K562 (cell line): ENCODE measurements around the gene ECSIT. TPM values are rescaled to one million over a fixed set of nuclear protein-coding genes. Genes with fewer than 3 reads are reported as not detected.

ENCODE experiments used
- ATAC-seq: fragments of 200-7000 bp; cut with Tn5 transposase; 3 replicates; pipeline ENCODE4 v1.9.1; 2020; ENCODE audit warnings: moderate library complexity
- BruUV-seq: library from RNA; stranded (reverse); fragments of 400-500 nt; replicated peaks from 2 replicates; lab custom pipeline; 2021; lab: Mats Ljungman, UMichigan
- CTCF ChIA-PET: fragments of 300-600 bp; formaldehyde crosslinking; extraction: SDS; loops from one replicate; lab custom pipeline; 2021; ENCODE audit warnings: low intra/inter-chr PET ratio; lab: Yijun Ruan, JAX
- POLR2A ChIA-PET: fragments of 300-600, 350-650 bp; sonication (Branson Sonifier 250); formaldehyde crosslinking; extraction: SDS; loops from one replicate; lab custom pipeline; 2021; ENCODE audit warnings: antibody characterized with exemption, inconsistent platforms; lab: Yijun Ruan, JAX
- DNase-seq, 4 experiments: peaks; one replicate each; pipeline versions ENCODE4 v3.0.0 to v3.0.0-alpha.2; 2011 to 2018; ENCODE audit warnings: low spot score in 3 of 4, mixed read lengths in 3 of 4; ENCODE audit errors: extremely low read depth in 1 of 4
- FAIRE-seq: peaks from 2 replicates; lab custom pipeline; 2011; peaks lifted over from hg19 to GRCh38; lab: Jason Lieb, UNC
- H2AFZ ChIP-seq: 2 replicates; pipeline ENCODE4 v1.6.0; 2011; ENCODE audit warnings: low read depth, low read length, control low read depth, inconsistent platforms
- H3K27ac ChIP-seq: fragments of 200-600 bp; 3 replicates; pipeline ENCODE4 v1.8.0; 2011; ENCODE audit warnings: low read depth, mild to moderate bottlenecking, control low read depth, inconsistent platforms, low read length, moderate library complexity, mixed read lengths; ENCODE audit errors: extremely low read depth
- H3K27me3 ChIP-seq, 2 experiments: fragments of 300-600 bp in 1 of 2; 2 replicates in 1 of 2; 3 replicates in 1 of 2; pipeline versions ENCODE4 v1.6.0 to v1.8.0; 2011; ENCODE audit warnings: inconsistent platforms in 2 of 2, low read length in 2 of 2, mild to moderate bottlenecking in 1 of 2, mixed read lengths in 1 of 2, moderate library complexity in 1 of 2; ENCODE audit not compliant: control insufficient read depth in 2 of 2, insufficient read depth in 2 of 2
- H3K36me3 ChIP-seq: fragments of 300-600 bp; 3 replicates; pipeline ENCODE4 v1.8.0; 2011; ENCODE audit warnings: mild to moderate bottlenecking, low read length, inconsistent platforms; ENCODE audit not compliant: control insufficient read depth, insufficient read depth
- H3K4me1 ChIP-seq, 2 experiments: fragments of 200-600 bp in 1 of 2; replicated peaks in 1 of 2; 2 replicates in 1 of 2; 3 replicates in 1 of 2; pipeline versions ENCODE4 v1.5.1 to v1.8.0; 2011; ENCODE audit warnings: inconsistent platforms in 2 of 2, low read length in 2 of 2, mild to moderate bottlenecking in 1 of 2, mixed read lengths in 1 of 2, moderate library complexity in 1 of 2; ENCODE audit not compliant: control insufficient read depth in 2 of 2, insufficient read depth in 2 of 2
- H3K4me2 ChIP-seq: 2 replicates; pipeline ENCODE4 v1.6.1; 2011; ENCODE audit warnings: low read length, control low read depth, inconsistent platforms, mixed read lengths; ENCODE audit not compliant: insufficient read depth
- H3K4me3 ChIP-seq: fragments of 200-600 bp; sonication (generic), shearing (Covaris generic); 2 replicates; pipeline ENCODE4 v1.5.1; 2016; ENCODE audit warnings: control low read depth, inconsistent platforms
- H3K79me2 ChIP-seq: fragments of 200-600 bp; 3 replicates; pipeline ENCODE4 v1.8.0; 2011; ENCODE audit warnings: low read length, inconsistent platforms; ENCODE audit not compliant: control insufficient read depth, insufficient read depth
- H3K9ac ChIP-seq, 2 experiments: 2 replicates each; pipeline versions ENCODE4 v1.6.0 to v1.6.1; 2011; ENCODE audit warnings: low read depth in 2 of 2, low read length in 2 of 2, control low read depth in 1 of 2, inconsistent platforms in 1 of 2, mild to moderate bottlenecking in 1 of 2, mixed read lengths in 1 of 2; ENCODE audit not compliant: insufficient read depth in 1 of 2
- H3K9me1 ChIP-seq: one replicate; pipeline ENCODE4 v1.6.0; 2011; ENCODE audit warnings: inconsistent platforms, mild to moderate bottlenecking, low read length, moderate library complexity; ENCODE audit not compliant: control insufficient read depth, insufficient read depth
- H3K9me3 ChIP-seq: replicated peaks from 2 replicates; pipeline ENCODE4 v1.5.1; 2011; ENCODE audit warnings: low read depth, low read length, inconsistent platforms; ENCODE audit not compliant: control insufficient read depth, insufficient read depth
- H4K20me1 ChIP-seq: replicated peaks from 2 replicates; pipeline ENCODE4 v1.6.1; 2011; ENCODE audit warnings: low read length, inconsistent platforms, mixed read lengths; ENCODE audit not compliant: control insufficient read depth, insufficient read depth
- ADNP ChIP-seq: fragments of 200-800 bp; sonication (Bioruptor generic); IDR thresholded peaks from 2 replicates; pipeline ENCODE4 v1.6.1; 2016; ENCODE audit warnings: missing genetic modification characterization, missing compliant biosample characterization
- BCOR ChIP-seq: fragments of 450-650 bp; IDR thresholded peaks from 2 replicates; pipeline ENCODE4 v1.6.1; 2016
- CBX1 ChIP-seq: sonication (generic); IDR thresholded peaks from 2 replicates; pipeline ENCODE4 v1.6.1; 2016; ENCODE audit warnings: antibody characterized with exemption, low read depth, mild to moderate bottlenecking
- CBX3 ChIP-seq, 2 experiments: IDR thresholded peaks; 1 replicate in 1 of 2; 2 replicates in 1 of 2; pipeline ENCODE4 v1.6.1; 2012; ENCODE audit warnings: inconsistent platforms in 2 of 2, low read length in 2 of 2, borderline replicate concordance in 1 of 2, control low read depth in 1 of 2
- CHD4 ChIP-seq: fragments of 200-600 bp; sonication (generic); IDR thresholded peaks from 3 replicates; pipeline ENCODE4 v1.6.1; 2012; ENCODE audit warnings: low read depth, mild to moderate bottlenecking, mixed read lengths, low read length, inconsistent platforms; ENCODE audit not compliant: insufficient read depth, insufficient replicate concordance, poor library complexity, severe bottlenecking
- DACH1 ChIP-seq: fragments of 450-650 bp; IDR thresholded peaks from 2 replicates; pipeline ENCODE4 v1.6.1; 2018; ENCODE audit not compliant: partially characterized antibody
- ELF1 ChIP-seq: fragments of 200-800 bp; sonication (Bioruptor generic); IDR thresholded peaks from 2 replicates; pipeline ENCODE4 v1.6.1; 2016; ENCODE audit warnings: missing genetic modification characterization, missing compliant biosample characterization
- HDAC1 ChIP-seq, 2 experiments: fragments of 450-650 bp; IDR thresholded peaks; 2 replicates each; pipeline ENCODE4 v1.6.1; 2016 to 2017; ENCODE audit warnings: inconsistent platforms in 1 of 2, mild to moderate bottlenecking in 1 of 2, moderate library complexity in 1 of 2
- HDAC2 ChIP-seq: fragments of 450-650 bp; IDR thresholded peaks from 2 replicates; pipeline ENCODE4 v1.6.1; 2016; ENCODE audit warnings: mild to moderate bottlenecking
- KDM1A ChIP-seq, 2 experiments: fragments of 450-650 bp; IDR thresholded peaks; 2 replicates each; pipeline ENCODE4 v1.6.1; 2016; ENCODE audit warnings: mild to moderate bottlenecking in 2 of 2
- NCOR1 ChIP-seq: fragments of 450-650 bp; IDR thresholded peaks from 2 replicates; pipeline ENCODE4 v1.6.1; 2016; ENCODE audit warnings: mild to moderate bottlenecking, moderate library complexity
- NRF1 ChIP-seq, 2 experiments: fragments of 450-650 bp; IDR thresholded peaks in 1 of 2; conservative IDR thresholded peaks in 1 of 2; 2 replicates each; pipeline ENCODE4 v1.6.1; 2014; ENCODE audit warnings: mild to moderate bottlenecking in 2 of 2
- PHF20 ChIP-seq: fragments of 450-650 bp; IDR thresholded peaks from 2 replicates; pipeline ENCODE4 v1.6.1; 2018; ENCODE audit not compliant: partially characterized antibody
- PTBP1 ChIP-seq: fragments of 200-400 bp; formaldehyde crosslinking; IDR thresholded peaks from 2 replicates; pipeline ENCODE4 v1.6.1; 2017; ENCODE audit warnings: low read depth, low read length
- RBM25 ChIP-seq: fragments of 200-400 bp; formaldehyde crosslinking; IDR thresholded peaks from 2 replicates; pipeline ENCODE4 v1.6.1; 2018; ENCODE audit warnings: low read length, low read depth, moderate library complexity; ENCODE audit not compliant: severe bottlenecking
- RCOR1 ChIP-seq, 2 experiments: IDR thresholded peaks; 2 replicates each; pipeline ENCODE4 v1.6.1; 2012; ENCODE audit warnings: low read depth in 2 of 2, low read length in 2 of 2, borderline replicate concordance in 1 of 2, improper control_type of control experiment in 1 of 2
- SMARCA5 ChIP-seq: fragments of 450-650 bp; IDR thresholded peaks from 2 replicates; pipeline ENCODE4 v1.6.1; 2016
- TFAM ChIP-seq: fragments of 250-450 bp; sonication (Bioruptor Pico); conservative IDR thresholded peaks from 2 replicates; pipeline ENCODE4 v1.5.0; 2021; ENCODE audit warnings: mild to moderate bottlenecking, moderate library complexity
- ZNF121 ChIP-seq: sonication (generic); formaldehyde crosslinking; conservative IDR thresholded peaks from 2 replicates; pipeline ENCODE4 v1.8.0; 2022; ENCODE audit warnings: missing genetic modification reagents
- ZNF133 ChIP-seq: fragments of 250-450 bp; sonication (Bioruptor Pico); IDR thresholded peaks from 2 replicates; pipeline ENCODE4 v1.4.0; 2020; ENCODE audit warnings: mild to moderate bottlenecking
- ZNF24 ChIP-seq: fragments of 450-650 bp; IDR thresholded peaks from 2 replicates; pipeline ENCODE4 v1.6.1; 2016
- WGBS: fragments of 100-300 bp; shearing (Covaris generic); methylation state at CpG from one replicate; pipeline ENCODE4 v1.1.6; 2016; ENCODE audit warnings: low coverage, mixed read lengths; ENCODE audit not compliant: insufficient coverage; ENCODE audit errors: missing lambda C conversion rate; 5-methylcytosine and 5-hydroxymethylcytosine counted together
- in situ Hi-C: fragments of 300-500 bp; cut with MboI; formaldehyde crosslinking; loops from 4 replicates; pipeline ENCODE4 v1.15.0; 2018; ENCODE audit warnings: inconsistent platforms, mixed read lengths
- intact Hi-C: fragments of 100-400 bp; cut with micrococcal nuclease; formaldehyde crosslinking; loops from 2 replicates; pipeline ENCODE4 v1.14.2; 2022
- polyA plus RNA-seq, 8 experiments: library from polyadenylated mRNA; depleted of rRNA in 4 of 8; stranded (reverse) in 5 of 8; unstranded in 3 of 8; fragments of >200 nt; fragmentation: Nextera tagmentation in 2 of 8; fragmentation: Illumina TruSeq in 1 of 8; extraction: Ambion mirVana in 2 of 8; extraction: Trizol in 1 of 8; gene quantifications; 2 replicates each; pipeline versions ENCODE4 v1.2.1 to v1.2.3, GENCODE V29; 2011 to 2014; ENCODE audit warnings: inconsistent platforms in 1 of 8, missing spikeins in 1 of 8
- total RNA-seq, 7 experiments: library from RNA; depleted of rRNA in 6 of 7; stranded (reverse); fragments of >200 nt in 6 of 7; fragmentation: Illumina TruSeq in 2 of 7; extraction: Trizol in 2 of 7; gene quantifications; 2 replicates each; pipeline versions ENCODE4 v1.2.1 to v1.2.3, GENCODE V29; 2011 to 2021; ENCODE audit warnings: low replicate concordance in 1 of 7
- TF ChIP-seq, protein P1 (sequence below): sonication (generic); formaldehyde crosslinking; IDR thresholded peaks from 2 replicates; pipeline ENCODE4 v1.8.0; 2022; ENCODE audit warnings: missing genetic modification reagents, mild to moderate bottlenecking, moderate library complexity, borderline replicate concordance
- TF ChIP-seq, protein P2 (sequence below): sonication (generic); formaldehyde crosslinking; IDR thresholded peaks from 2 replicates; pipeline ENCODE4 v1.8.1; 2023; ENCODE audit warnings: mild to moderate bottlenecking, missing genetic modification reagents

Gene ECSIT
- total and polyA plus RNA-seq, 9 of the 15 experiments (the other 6 are each of a cell fraction or from before 2014, with no cell fraction given): 1.1 to 82.5 (median 43.9) TPM

DNA sequence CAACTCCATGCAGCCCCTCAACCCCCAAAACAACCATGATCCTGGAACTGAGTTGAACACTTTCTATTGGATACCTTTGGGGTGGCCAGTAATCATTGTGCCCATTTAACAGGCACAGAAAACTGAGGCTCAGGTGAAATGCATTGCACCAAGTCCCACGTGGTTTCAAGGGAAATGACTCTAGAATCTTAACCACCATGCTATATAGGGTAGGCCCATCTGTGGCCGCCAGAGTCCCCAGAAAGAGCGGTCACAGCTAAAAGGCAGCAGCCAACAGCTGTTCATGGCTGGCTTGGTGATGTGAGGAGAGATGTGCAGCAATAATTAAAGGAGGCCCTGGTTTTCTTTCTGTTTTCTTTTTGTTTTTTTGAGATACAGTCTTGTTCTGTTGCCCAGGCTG, 12.3 kb upstream of the ECSIT start:
- intact Hi-C loops: no loop called here
- Histone ChIP-seq H3K27me3 (no peaks in the 10 kb centered on the region), H3K36me3 (no peaks in the 10 kb centered on the region)
- TF ChIP-seq CHD4 (peak; percentile 76), RBM25 (peak; percentile 97), ZNF24 (peak; percentile 32; the same call in 1 of the 2 replicates), DACH1 (peak; percentile 51), PTBP1 (peak; percentile 89), ZNF133 (CRISPR knock-in tag) (no peak), HDAC1 (IDR thresholded peaks at IDR 0.05) (peak; percentile 22 to 31; a peak in 1 of 4 replicates), NCOR1 (no peak), ELF1 (tag) (no peak), CBX3 (IDR thresholded peaks at IDR 0.05; ENCODE audit: borderline replicate concordance in 1 of 2, low read length in 2 of 2) (peak in 1 of 2 experiments; percentile 71; a peak in 2 of 3 replicates), TFAM (CRISPR knock-in tag) (no peak), ZNF121 (peak; percentile 49), SMARCA5 (peak; percentile 90), ADNP (tag) (peak; percentile 93), CBX1 (peak; percentile 72; the same call in 1 of the 2 replicates), HDAC2 (peak; percentile 91), KDM1A (IDR thresholded peaks at IDR 0.05) (peak; percentile 91 to 94), BCOR (peak; percentile 99), NRF1 (conservative IDR thresholded peaks at IDR 0.05 in 1 of 2, IDR thresholded peaks at IDR 0.05 in 1 of 2) (no peak), PHF20 (peak; percentile 64), RCOR1 (IDR thresholded peaks at IDR 0.05; ENCODE audit: borderline replicate concordance in 1 of 2, low read depth in 2 of 2, low read length in 2 of 2) (peak; percentile 71 to 76; a peak in 3 of 4 replicates)
- TF ChIP-seq, protein P1, sequence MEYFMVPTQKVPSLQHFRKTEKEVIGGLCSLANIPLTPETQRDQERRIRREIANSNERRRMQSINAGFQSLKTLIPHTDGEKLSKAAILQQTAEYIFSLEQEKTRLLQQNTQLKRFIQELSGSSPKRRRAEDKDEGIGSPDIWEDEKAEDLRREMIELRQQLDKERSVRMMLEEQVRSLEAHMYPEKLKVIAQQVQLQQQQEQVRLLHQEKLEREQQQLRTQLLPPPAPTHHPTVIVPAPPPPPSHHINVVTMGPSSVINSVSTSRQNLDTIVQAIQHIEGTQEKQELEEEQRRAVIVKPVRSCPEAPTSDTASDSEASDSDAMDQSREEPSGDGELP (CRISPR knock-in tag): peak; percentile 79; the same call in 1 of the 2 replicates
- TF ChIP-seq, protein P2, sequence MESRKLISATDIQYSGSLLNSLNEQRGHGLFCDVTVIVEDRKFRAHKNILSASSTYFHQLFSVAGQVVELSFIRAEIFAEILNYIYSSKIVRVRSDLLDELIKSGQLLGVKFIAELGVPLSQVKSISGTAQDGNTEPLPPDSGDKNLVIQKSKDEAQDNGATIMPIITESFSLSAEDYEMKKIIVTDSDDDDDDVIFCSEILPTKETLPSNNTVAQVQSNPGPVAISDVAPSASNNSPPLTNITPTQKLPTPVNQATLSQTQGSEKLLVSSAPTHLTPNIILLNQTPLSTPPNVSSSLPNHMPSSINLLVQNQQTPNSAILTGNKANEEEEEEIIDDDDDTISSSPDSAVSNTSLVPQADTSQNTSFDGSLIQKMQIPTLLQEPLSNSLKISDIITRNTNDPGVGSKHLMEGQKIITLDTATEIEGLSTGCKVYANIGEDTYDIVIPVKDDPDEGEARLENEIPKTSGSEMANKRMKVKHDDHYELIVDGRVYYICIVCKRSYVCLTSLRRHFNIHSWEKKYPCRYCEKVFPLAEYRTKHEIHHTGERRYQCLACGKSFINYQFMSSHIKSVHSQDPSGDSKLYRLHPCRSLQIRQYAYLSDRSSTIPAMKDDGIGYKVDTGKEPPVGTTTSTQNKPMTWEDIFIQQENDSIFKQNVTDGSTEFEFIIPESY: peak; percentile 58; the same call in 1 of the 2 replicates
- TF ChIP-seq, all 486 proteins: peak for 18
- no peak for FAIRE-seq
- ChIA-PET CTCF (no interaction called here), POLR2A (interaction anchor here (0.6 kb wide), 2 partner anchors 68 to 629 kb away, joined by 3 to 4 read pairs; no protein-coding TSS in a partner anchor)
- no peaks in the 10 kb centered on the region for H3K79me2 ChIP-seq
- H3K4me2 ChIP-seq: no peak overlapping the region
- no peak for DNase-seq
- H3K9ac ChIP-seq: no peak overlapping the region
- H3K27ac ChIP-seq: no peak overlapping the region
- no peak for ATAC-seq
- no peaks in the 10 kb centered on the region for H3K9me3 ChIP-seq
- WGBS: 35% methylated on average over 3 of the region's 3 CpGs
- no peak overlapping the region for H3K4me3 ChIP-seq
- in situ Hi-C loops: no loop called here
- H3K4me1 ChIP-seq: peaks cover 22 to 34% of the 10 kb centered on the region in 2 experiments; a peak in 4 of 5 replicates
- H2AFZ ChIP-seq: no peak overlapping the region
- no TSS peak for BruUV-seq
- no peaks in the 10 kb centered on the region for H4K20me1 ChIP-seq
- H3K9me1 ChIP-seq: no peaks in the 10 kb centered on the region
